ENCODE results near the gene CHRNA7.

CHRNA7 gene

GRCh38 chr15:32060706-32061105 lies 30.4 kb downstream of the CHRNA7 start:
- H3K4me3 ChIP-seq (ENCODE audit: low read length) = no peak overlapping the region
- TF ChIP-seq CTCF (conservative IDR thresholded peaks at IDR 0.05; ENCODE audit: low read depth, low read length) = no peak
- DNase-seq (ENCODE audit: low read depth) = no peak

GRCh38 chr15:32067115-32067514 lies 36.8 kb downstream of the CHRNA7 start:
- no peak overlapping the region for H3K4me3 ChIP-seq (ENCODE audit: low read length)
- DNase-seq (ENCODE audit: low read depth) = no peak
- TF ChIP-seq CTCF (conservative IDR thresholded peaks at IDR 0.05; ENCODE audit: low read depth, low read length) = no peak

- H3K4me3 ChIP-seq (ENCODE audit: low read length) = no peak overlapping the region
- DNase-seq (ENCODE audit: low read depth) = no peak
- no peak for TF ChIP-seq CTCF (conservative IDR thresholded peaks at IDR 0.05; ENCODE audit: low read depth, low read length)
Observed at GRCh38 chr15:32089851-32090359, 59.6 kb downstream of the CHRNA7 start.

GRCh38 chr15:32091505-32092380 lies 61.4 kb downstream of the CHRNA7 start:
- no peak for TF ChIP-seq CTCF (conservative IDR thresholded peaks at IDR 0.05; ENCODE audit: low read depth, low read length)
- DNase-seq (ENCODE audit: low read depth) = no peak
- no peak overlapping the region for H3K4me3 ChIP-seq (ENCODE audit: low read length)

GRCh38 chr15:32096213-32096612 lies 65.9 kb downstream of the CHRNA7 start:
- DNase-seq (ENCODE audit: low read depth) = no peak
- TF ChIP-seq CTCF (conservative IDR thresholded peaks at IDR 0.05; ENCODE audit: low read depth, low read length) = no peak

GRCh38 chr15:32096916-32097617 lies 66.8 kb downstream of the CHRNA7 start:
- no peak for DNase-seq (ENCODE audit: low read depth)
- no peak for TF ChIP-seq CTCF (conservative IDR thresholded peaks at IDR 0.05; ENCODE audit: low read depth, low read length)

More at GRCh38 chr15:32096213-32096612, 65.9 kb downstream of the CHRNA7 start:
- no peak overlapping the region for H3K4me3 ChIP-seq (ENCODE audit: low read length)

More at GRCh38 chr15:32096916-32097617, 66.8 kb downstream of the CHRNA7 start:
- H3K4me3 ChIP-seq (ENCODE audit: low read length) = no peak overlapping the region
